HG02973 (cell line): Measurements from ENCODE around the gene GNAS.

Experiments used
- ATAC-seq: cut with Tn5 transposase; IDR thresholded peaks from one replicate; pipeline ENCODE4 v1.9.1; 2021; ENCODE audit warnings: moderate library complexity; ENCODE audit not compliant: unreplicated experiment

Gene GNAS

GRCh38 chr20:58851969-58852458 is 502 bp upstream of the GNAS start:
- no peak for ATAC-seq

GRCh38 chr20:58853466-58853865 is 950 bp downstream of the GNAS start:
- no peak for ATAC-seq

GRCh38 chr20:58853976-58854637 is 1.6 kb downstream of the GNAS start:
- ATAC-seq, result no peak

- no peak for ATAC-seq
Observed at GRCh38 chr20:58854638-58855471, 2.3 kb downstream of the GNAS start.

GRCh38 chr20:58855506-58856389 is 3.2 kb downstream of the GNAS start:
- ATAC-seq, result no peak

GRCh38 chr20:58863044-58863790 is 10.7 kb downstream of the GNAS start:
- ATAC-seq, result no peak

- ATAC-seq, result no peak
Observed at GRCh38 chr20:58864346-58864745, 11.8 kb downstream of the GNAS start.

GRCh38 chr20:58865843-58866242 is 13.3 kb downstream of the GNAS start:
- ATAC-seq, result no peak

- no peak for ATAC-seq
Observed at GRCh38 chr20:58867211-58867610, 14.7 kb downstream of the GNAS start.

GRCh38 chr20:58868795-58869194 is 16.3 kb downstream of the GNAS start:
- no peak for ATAC-seq

- ATAC-seq, result no peak
Observed at GRCh38 chr20:58869662-58870227, 17.2 kb downstream of the GNAS start.

- ATAC-seq, result no peak
Observed at GRCh38 chr20:58870293-58871014, 17.9 kb downstream of the GNAS start.

GRCh38 chr20:58871533-58872102 is 19.1 kb downstream of the GNAS start:
- ATAC-seq, result no peak

- no peak for ATAC-seq
Observed at GRCh38 chr20:58874469-58874868, 22.0 kb downstream of the GNAS start.

- ATAC-seq, result no peak
Observed at GRCh38 chr20:58875111-58875510, 22.6 kb downstream of the GNAS start.

GRCh38 chr20:58875541-58876134 is 23.1 kb downstream of the GNAS start:
- ATAC-seq, result no peak

- no peak for ATAC-seq
Observed at GRCh38 chr20:58876437-58876836, 23.9 kb downstream of the GNAS start.

GRCh38 chr20:58877050-58877975 is 24.8 kb downstream of the GNAS start:
- no peak for ATAC-seq
